Uterus (tissue), 4 donors: ENCODE measurements around the gene LASP1. TPM values are rescaled to one million over a fixed set of nuclear protein-coding genes. Genes with fewer than 3 reads are reported as not detected.

Experiments used
- DNase-seq, 2 donors: peaks; one replicate each; pipeline ENCODE4 v3.0.0-alpha.2; 2019 to 2020
- H3K27ac ChIP-seq, 2 donors: fragments of 200-600 bp; sonication (generic); 1 replicate in 1 of 2; 2 replicates in 1 of 2; pipeline ENCODE4 v1.5.1; 2016 to 2018
- H3K27me3 ChIP-seq, 2 donors: fragments of 200-600 bp; sonication (generic); one replicate each; pipeline ENCODE4 v1.5.1; 2018 to 2019; ENCODE audit warnings: control low read depth in 1 of 2
- H3K36me3 ChIP-seq, 2 donors: fragments of 200-600 bp; sonication (generic); one replicate each; pipeline ENCODE4 v1.5.1; 2019; ENCODE audit warnings: control low read depth in 1 of 2
- H3K4me1 ChIP-seq, 2 donors: fragments of 200-600 bp; sonication (generic); one replicate each; pipeline ENCODE4 v1.5.1; 2018 to 2019; ENCODE audit warnings: control low read depth in 1 of 2
- H3K4me3 ChIP-seq, 2 donors: fragments of 200-600 bp; sonication (generic); 1 replicate in 1 of 2; 2 replicates in 1 of 2; pipeline ENCODE4 v1.5.1; 2018 to 2019; ENCODE audit warnings: mild to moderate bottlenecking in 1 of 2
- H3K9me3 ChIP-seq, 2 donors: fragments of 200-600 bp; sonication (generic); one replicate each; pipeline ENCODE4 v1.5.1; 2019; ENCODE audit warnings: control low read depth in 1 of 2
- POLR2A ChIP-seq, 2 donors: fragments of 450-650 bp; IDR thresholded peaks; one replicate each; pipeline ENCODE4 v1.6.1; 2016; ENCODE audit warnings: antibody characterized with exemption in 2 of 2, mild to moderate bottlenecking in 1 of 2, moderate library complexity in 1 of 2
- intact Hi-C: fragments of 100-400 bp; cut with DNase I; formaldehyde crosslinking; loops from one replicate; pipeline ENCODE4 v1.15.1; 2023; ENCODE audit warnings: low total_unique reads
- total RNA-seq, 4 donors: library from RNA; depleted of rRNA in 3 of 4; stranded (reverse); fragments of >200 nt in 3 of 4; gene quantifications; one replicate each; pipeline versions ENCODE4 v1.1.0 to v1.2.4, GENCODE V29; 2014 to 2023
- TF ChIP-seq, protein P1 (sequence below), 4 experiments: fragments of 200-600 bp in 2 of 4; fragments of 450-650 bp in 2 of 4; sonication (generic) in 2 of 4; IDR thresholded peaks; one replicate each; pipeline ENCODE4 v1.5.1; 2016 to 2019; ENCODE audit warnings: antibody characterized with exemption in 4 of 4, mild to moderate bottlenecking in 2 of 4, moderate library complexity in 1 of 4
- donor health status: DM: yes; HTN: yes; CAD: no.

Gene LASP1
- total RNA-seq, 4 donors from 2014 or later = 21.2 to 119 (median 58.2) TPM

- Histone ChIP-seq H3K36me3 (no peaks in the 10 kb centered on the region), H3K27me3 (no peaks in the 10 kb centered on the region), H3K4me1 (peaks cover 8 to 33% of the 10 kb centered on the region in 2 donors), H3K4me3 (no peak overlapping the region), H3K9me3 (no peaks in the 10 kb centered on the region), H3K27ac (peak overlapping the region; percentile 44 to 49)
- no peak for DNase-seq
- TF ChIP-seq, protein P1, sequence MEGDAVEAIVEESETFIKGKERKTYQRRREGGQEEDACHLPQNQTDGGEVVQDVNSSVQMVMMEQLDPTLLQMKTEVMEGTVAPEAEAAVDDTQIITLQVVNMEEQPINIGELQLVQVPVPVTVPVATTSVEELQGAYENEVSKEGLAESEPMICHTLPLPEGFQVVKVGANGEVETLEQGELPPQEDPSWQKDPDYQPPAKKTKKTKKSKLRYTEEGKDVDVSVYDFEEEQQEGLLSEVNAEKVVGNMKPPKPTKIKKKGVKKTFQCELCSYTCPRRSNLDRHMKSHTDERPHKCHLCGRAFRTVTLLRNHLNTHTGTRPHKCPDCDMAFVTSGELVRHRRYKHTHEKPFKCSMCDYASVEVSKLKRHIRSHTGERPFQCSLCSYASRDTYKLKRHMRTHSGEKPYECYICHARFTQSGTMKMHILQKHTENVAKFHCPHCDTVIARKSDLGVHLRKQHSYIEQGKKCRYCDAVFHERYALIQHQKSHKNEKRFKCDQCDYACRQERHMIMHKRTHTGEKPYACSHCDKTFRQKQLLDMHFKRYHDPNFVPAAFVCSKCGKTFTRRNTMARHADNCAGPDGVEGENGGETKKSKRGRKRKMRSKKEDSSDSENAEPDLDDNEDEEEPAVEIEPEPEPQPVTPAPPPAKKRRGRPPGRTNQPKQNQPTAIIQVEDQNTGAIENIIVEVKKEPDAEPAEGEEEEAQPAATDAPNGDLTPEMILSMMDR (IDR thresholded peaks at IDR 0.05) = no peak
- TF ChIP-seq POLR2A (IDR thresholded peaks at IDR 0.05) = no peak
- intact Hi-C loops = no loop called here
These were observed 24.4 kb downstream of the LASP1 start for GRCh38 chr17:38894276-38894675.

GRCh38 chr17:38896346-38896954 lies 26.6 kb downstream of the LASP1 start:
- intact Hi-C loops = no loop called here
- Histone ChIP-seq H3K9me3 (no peaks in the 10 kb centered on the region), H3K4me3 (no peak overlapping the region), H3K36me3 (no peaks in the 10 kb centered on the region), H3K4me1 (peaks cover 8 to 44% of the 10 kb centered on the region in 2 donors), H3K27ac (peak overlapping the region; percentile 56 to 61), H3K27me3 (no peaks in the 10 kb centered on the region)
- TF ChIP-seq, protein P1 (IDR thresholded peaks at IDR 0.05) = no peak
- TF ChIP-seq POLR2A (IDR thresholded peaks at IDR 0.05) = no peak
- no peak for DNase-seq

- TF ChIP-seq, protein P1 (IDR thresholded peaks at IDR 0.05) = no peak
- TF ChIP-seq POLR2A (IDR thresholded peaks at IDR 0.05) = no peak
- intact Hi-C loops = no loop called here
- DNase-seq = peak in 1 of 2 donors; percentile 78
- Histone ChIP-seq H3K27me3 (no peaks in the 10 kb centered on the region), H3K27ac (peak overlapping the region; percentile 56 to 61), H3K9me3 (no peaks in the 10 kb centered on the region), H3K4me3 (no peak overlapping the region), H3K36me3 (no peaks in the 10 kb centered on the region), H3K4me1 (peaks cover 8 to 50% of the 10 kb centered on the region in 2 donors)
These were observed 27.3 kb downstream of the LASP1 start for GRCh38 chr17:38897176-38897575.

- TF ChIP-seq POLR2A (IDR thresholded peaks at IDR 0.05) = no peak
- TF ChIP-seq, protein P1 (IDR thresholded peaks at IDR 0.05) = no peak
- peaks cover 8 to 52% of the 10 kb centered on the region in 2 donors for H3K4me1 ChIP-seq
- H3K36me3 ChIP-seq = no peaks in the 10 kb centered on the region
- intact Hi-C loops = no loop called here
- no peaks in the 10 kb centered on the region for H3K27me3 ChIP-seq
- no peak overlapping the region for H3K4me3 ChIP-seq
- H3K9me3 ChIP-seq = no peaks in the 10 kb centered on the region
- DNase-seq = no peak
- peak overlapping the region; percentile 56 to 61 for H3K27ac ChIP-seq
These were observed 27.9 kb downstream of the LASP1 start for GRCh38 chr17:38897671-38898290.

DNA sequence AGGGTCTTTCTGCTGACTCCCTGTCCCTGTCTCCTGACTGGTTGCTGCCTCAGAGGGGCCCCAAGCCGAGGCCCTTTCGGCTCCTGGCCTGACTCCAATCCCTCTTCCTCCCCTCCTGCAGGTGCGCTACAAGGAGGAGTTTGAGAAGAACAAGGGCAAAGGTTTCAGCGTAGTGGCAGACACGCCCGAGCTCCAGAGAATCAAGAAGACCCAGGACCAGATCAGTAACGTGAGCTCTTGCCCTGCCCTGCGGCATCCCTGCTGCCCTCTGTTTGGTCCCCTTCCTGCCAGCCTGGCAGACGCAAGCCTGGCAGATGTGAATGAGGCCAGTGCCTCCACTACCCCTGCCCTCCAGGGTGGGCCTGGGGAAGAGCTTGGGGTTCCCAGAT lies 28.4 kb downstream of the LASP1 start:
- no peak for DNase-seq
- TF ChIP-seq, protein P1 (IDR thresholded peaks at IDR 0.05) = no peak
- no peak for TF ChIP-seq POLR2A (IDR thresholded peaks at IDR 0.05)
- intact Hi-C loops = no loop called here
- H3K27me3 ChIP-seq = no peaks in the 10 kb centered on the region
- H3K4me1 ChIP-seq = peaks cover 8 to 47% of the 10 kb centered on the region in 2 donors
- H3K36me3 ChIP-seq = no peaks in the 10 kb centered on the region
- H3K27ac ChIP-seq = peak overlapping the region; percentile 56 to 61
- H3K9me3 ChIP-seq = no peaks in the 10 kb centered on the region
- H3K4me3 ChIP-seq = no peak overlapping the region
